Natural killer cell (primary cell): ENCODE measurements around the gene FOXN3. TPM values are rescaled to one million over a fixed set of nuclear protein-coding genes. Genes with fewer than 3 reads are reported as not detected.

Source experiments
- ATAC-seq, 3 donors: fragments of 150-1000 bp in 2 of 3; fragments of 200-7000 bp in 1 of 3; cut with Tn5 transposase; 1 replicate in 1 of 3; 2 replicates in 2 of 3; pipeline ENCODE4 v1.10.0; 2021; ENCODE audit warnings: mild to moderate bottlenecking in 2 of 3, moderate library complexity in 2 of 3
- DNase-seq, 2 donors: peaks; one replicate each; pipeline versions ENCODE4 v3.0.0 to v3.0.0-alpha.2; 2013 to 2021; ENCODE audit warnings: mixed read lengths in 1 of 2
- H3K27ac ChIP-seq: one replicate; pipeline ENCODE4 v1.5.1; 2013; ENCODE audit warnings: mild to moderate bottlenecking, low read length
- H3K27me3 ChIP-seq: one replicate; pipeline ENCODE4 v1.6.1; 2013; ENCODE audit warnings: low read length; ENCODE audit not compliant: control insufficient read depth, insufficient read depth
- H3K36me3 ChIP-seq: one replicate; pipeline ENCODE4 v1.6.1; 2013; ENCODE audit warnings: low read length; ENCODE audit not compliant: control insufficient read depth, insufficient read depth
- H3K4me1 ChIP-seq: one replicate; pipeline ENCODE4 v1.6.1; 2013; ENCODE audit warnings: low read length; ENCODE audit not compliant: control insufficient read depth, insufficient read depth
- H3K4me3 ChIP-seq: one replicate; pipeline ENCODE4 v1.5.1; 2013; ENCODE audit warnings: low read length
- H3K9me3 ChIP-seq: one replicate; pipeline ENCODE4 v1.6.1; 2013; ENCODE audit warnings: low read length; ENCODE audit not compliant: control insufficient read depth, insufficient read depth
- H3K27ac Mint-ChIP-seq, 2 donors: one replicate each; pipeline ENCODE4 v1.8.0; 2022; ENCODE audit warnings: mild to moderate bottlenecking in 2 of 2, mixed read lengths in 2 of 2, moderate library complexity in 1 of 2
- H3K27me3 Mint-ChIP-seq, 2 donors: one replicate each; pipeline ENCODE4 v1.8.0; 2022; ENCODE audit warnings: low read depth in 2 of 2, mixed read lengths in 2 of 2
- H3K36me3 Mint-ChIP-seq: one replicate; pipeline ENCODE4 v1.8.0; 2022; ENCODE audit warnings: mixed read lengths
- H3K4me1 Mint-ChIP-seq, 2 donors: one replicate each; pipeline ENCODE4 v1.8.0; 2022; ENCODE audit warnings: mixed read lengths in 2 of 2
- H3K4me3 Mint-ChIP-seq: one replicate; pipeline ENCODE4 v1.8.0; 2022; ENCODE audit warnings: mild to moderate bottlenecking, moderate library complexity, mixed read lengths
- H3K9me3 Mint-ChIP-seq, 2 donors: one replicate each; pipeline ENCODE4 v1.8.0; 2022; ENCODE audit warnings: mixed read lengths in 2 of 2
- CTCF ChIP-seq: fragments of 200-600 bp; IDR thresholded peaks from one replicate; pipeline ENCODE4 v1.8.0; 2022; ENCODE audit warnings: antibody characterized with exemption
- WGBS: methylation state at CpG from one replicate; pipeline ENCODE4 v1.1.7; 2013; ENCODE audit warnings: missing lambda C conversion rate; ENCODE audit not compliant: insufficient coverage; 5-methylcytosine and 5-hydroxymethylcytosine counted together
- intact Hi-C: fragments of 100-400 bp; cut with micrococcal nuclease; formaldehyde crosslinking; loops from one replicate; pipeline ENCODE4 v1.14.2; 2022
- total RNA-seq, 4 donors: library from RNA; stranded (reverse); fragments of 120-200 nt in 1 of 4; gene quantifications; one replicate each; pipeline versions ENCODE4 v1.2.3 to v1.2.4, GENCODE V29; 2013 to 2022

The FOXN3 gene
- total RNA-seq, 3 donors from 2014 or later (not counting 1 experiment from before 2014, with no cell fraction given) = 209 to 216 (median 209) TPM

DNA sequence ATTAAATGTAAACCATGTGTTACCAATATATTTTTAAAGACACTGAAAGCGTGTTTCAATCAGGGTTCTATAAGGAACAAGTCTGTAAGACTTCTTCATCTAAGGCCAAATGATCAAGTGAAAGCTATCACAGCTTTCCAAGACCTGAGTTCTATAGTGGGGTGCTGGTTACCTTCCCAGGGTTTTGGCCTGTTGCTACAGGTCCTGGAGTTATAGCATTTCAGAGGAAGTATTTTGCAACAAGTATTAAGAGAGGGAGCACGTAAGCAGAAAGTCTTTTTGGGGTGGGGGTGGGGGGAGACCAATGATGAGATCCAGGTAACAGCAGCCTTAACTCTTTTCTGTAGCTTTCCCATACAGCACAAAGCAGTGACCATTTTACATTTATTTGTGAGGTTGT, 43.8 kb downstream of the FOXN3 start:
- no peak overlapping the region for H3K27ac ChIP-seq
- ATAC-seq (no peak), DNase-seq (no peak)
- no peaks in the 10 kb centered on the region for H3K36me3 ChIP-seq
- 83% methylated on average over 2 of the region's 2 CpGs for WGBS
- H3K4me1 ChIP-seq = peaks cover 25% of the 10 kb centered on the region
- H3K27me3 Mint-ChIP-seq = no peaks in the 10 kb centered on the region
- H3K27ac Mint-ChIP-seq = peak overlapping the region; percentile 37 to 54
- no peaks in the 10 kb centered on the region for H3K9me3 ChIP-seq
- intact Hi-C loops = no loop called here
- peak overlapping the region; percentile 78 for H3K4me3 Mint-ChIP-seq
- TF ChIP-seq CTCF = no peak
- no peak overlapping the region for H3K4me3 ChIP-seq
- H3K36me3 Mint-ChIP-seq = no peaks in the 10 kb centered on the region
- no peaks in the 10 kb centered on the region for H3K9me3 Mint-ChIP-seq
- H3K4me1 Mint-ChIP-seq = peaks cover 59 to 74% of the 10 kb centered on the region in 2 donors
- no peaks in the 10 kb centered on the region for H3K27me3 ChIP-seq

- Mint-ChIP-seq H3K9me3 (no peaks in the 10 kb centered on the region), H3K4me1 (peaks cover 57 to 72% of the 10 kb centered on the region in 2 donors), H3K27ac (peak overlapping the region; percentile 37 to 54), H3K4me3 (peak overlapping the region; percentile 78), H3K27me3 (no peaks in the 10 kb centered on the region), H3K36me3 (no peaks in the 10 kb centered on the region)
- intact Hi-C loops = no loop called here
- Histone ChIP-seq H3K9me3 (no peaks in the 10 kb centered on the region), H3K36me3 (no peaks in the 10 kb centered on the region), H3K27me3 (no peaks in the 10 kb centered on the region), H3K27ac (no peak overlapping the region), H3K4me1 (peaks cover 26% of the 10 kb centered on the region), H3K4me3 (no peak overlapping the region)
- TF ChIP-seq CTCF = no peak
- WGBS = 11% methylated on average over 1 of the region's 2 CpGs
- ATAC-seq = no peak
- no peak for DNase-seq
These were observed 44.5 kb downstream of the FOXN3 start for GRCh38 chr14:89372512-89372883.

- Histone ChIP-seq H3K4me3 (no peak overlapping the region), H3K36me3 (no peaks in the 10 kb centered on the region), H3K9me3 (no peaks in the 10 kb centered on the region), H3K4me1 (peaks cover 33% of the 10 kb centered on the region), H3K27me3 (no peaks in the 10 kb centered on the region), H3K27ac (no peak overlapping the region)
- no peaks in the 10 kb centered on the region for H3K36me3 Mint-ChIP-seq
- intact Hi-C loops = no loop called here
- peaks cover 57 to 75% of the 10 kb centered on the region in 2 donors for H3K4me1 Mint-ChIP-seq
- WGBS = 94% methylated on average over 8 of the region's 10 CpGs
- H3K4me3 Mint-ChIP-seq = peak overlapping the region; percentile 78
- no peaks in the 10 kb centered on the region for H3K27me3 Mint-ChIP-seq
- ATAC-seq (no peak), DNase-seq (no peak)
- peak overlapping the region; percentile 37 to 71 for H3K27ac Mint-ChIP-seq
- TF ChIP-seq CTCF = no peak
- no peaks in the 10 kb centered on the region for H3K9me3 Mint-ChIP-seq
These were observed 45.2 kb downstream of the FOXN3 start for GRCh38 chr14:89371585-89372511.
